Activated CD4-positive, alpha-beta T cell treated with anti-CD3 and anti-CD28 coated beads for 4 hours (primary cell): ENCODE data around the gene IDH3B.

Source experiments
- DNase-seq, 2 donors: peaks; one replicate each; pipeline ENCODE4 v3.0.0-alpha.2; 2020

The IDH3B gene

DNA sequence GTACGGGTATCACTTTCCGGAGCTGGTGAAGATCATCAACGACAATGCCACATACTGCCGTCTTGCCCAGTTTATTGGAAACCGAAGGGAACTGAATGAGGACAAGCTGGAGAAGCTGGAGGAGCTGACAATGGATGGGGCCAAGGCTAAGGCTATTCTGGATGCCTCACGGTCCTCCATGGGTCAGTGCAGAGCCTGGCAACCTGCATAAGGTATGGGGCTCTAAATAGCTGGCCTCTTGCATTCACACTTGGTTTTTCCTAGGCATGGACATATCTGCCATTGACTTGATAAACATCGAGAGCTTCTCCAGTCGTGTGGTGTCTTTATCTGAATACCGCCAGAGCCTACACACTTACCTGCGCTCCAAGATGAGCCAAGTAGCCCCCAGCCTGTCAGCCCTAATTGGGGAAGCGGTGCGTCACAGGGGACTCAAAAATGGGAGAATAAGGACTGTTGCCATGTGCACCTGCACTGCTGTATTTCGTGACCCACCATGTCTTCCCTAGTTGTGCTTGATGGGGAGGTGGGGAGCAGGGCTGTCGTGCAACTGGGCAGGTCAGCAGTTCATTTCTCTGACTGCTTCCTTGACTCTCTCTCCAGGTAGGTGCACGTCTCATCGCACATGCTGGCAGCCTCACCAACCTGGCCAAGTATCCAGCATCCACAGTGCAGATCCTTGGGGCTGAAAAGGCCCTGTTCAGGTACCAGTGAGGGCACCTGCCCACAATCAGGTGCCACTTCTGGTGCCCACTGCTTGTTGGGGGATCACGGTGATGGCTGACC lies 8.5 kb downstream of the IDH3B start:
- no peak for DNase-seq

DNA sequence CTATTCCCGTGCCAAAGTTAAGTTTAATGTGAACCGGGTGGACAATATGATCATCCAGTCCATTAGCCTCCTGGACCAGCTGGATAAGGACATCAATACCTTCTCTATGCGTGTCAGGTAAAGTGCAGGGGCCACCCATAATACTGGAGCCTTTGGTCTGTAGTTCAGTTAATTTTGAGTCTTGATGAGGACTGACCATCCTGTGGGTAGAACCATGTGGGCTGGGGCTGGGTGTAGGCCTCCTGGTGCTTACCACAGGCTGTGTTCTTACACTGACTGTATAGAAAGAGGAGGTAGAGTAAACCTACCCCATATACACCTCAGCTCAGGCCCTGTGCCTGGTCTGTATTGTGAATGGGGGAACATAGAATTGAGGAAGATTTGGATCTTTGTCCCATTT lies 9.2 kb downstream of the IDH3B start:
- no peak for DNase-seq

GRCh38 chr20:2654384-2654822 lies 9.6 kb downstream of the IDH3B start:
- DNase-seq = no peak

DNA sequence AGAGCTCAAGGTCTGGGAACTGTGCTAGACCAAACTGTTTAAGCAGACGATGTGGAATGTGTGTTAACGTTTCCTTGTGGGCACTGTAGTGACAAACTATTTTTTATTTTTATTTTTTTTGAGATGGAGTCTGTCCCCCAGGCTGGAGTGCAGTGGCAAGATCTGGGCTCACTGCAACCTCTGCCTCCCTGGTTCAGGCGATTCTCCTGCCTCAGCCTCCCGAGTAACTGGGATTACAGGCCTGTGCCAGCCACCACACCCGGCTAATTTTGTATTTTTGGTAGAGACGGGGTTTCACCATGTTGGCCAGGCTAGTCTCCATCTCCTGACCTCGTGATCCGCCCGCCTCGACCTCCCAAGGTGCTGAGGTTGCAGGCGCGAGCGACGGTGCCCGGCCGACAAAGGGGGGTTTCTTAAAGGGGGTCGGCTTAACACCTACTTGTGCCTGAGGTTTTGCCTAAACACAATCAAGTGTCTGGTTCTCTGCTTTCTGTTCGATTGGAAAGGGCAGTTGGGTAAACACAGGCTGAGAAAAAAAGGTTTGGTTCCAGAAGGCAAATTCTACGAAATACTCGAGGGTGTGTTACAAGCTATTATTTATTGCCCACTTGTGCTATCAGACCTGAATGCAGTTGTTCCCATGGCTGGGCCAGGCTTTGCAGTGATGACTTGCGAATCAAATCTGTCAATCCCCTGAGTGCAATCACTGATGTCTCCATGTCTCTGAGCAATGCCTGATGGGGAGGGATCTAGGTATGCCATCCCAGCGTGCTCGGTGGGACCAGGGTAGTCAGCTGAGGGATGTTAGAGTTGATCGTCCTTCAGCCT lies 10.2 kb downstream of the IDH3B start:
- DNase-seq = no peak

GRCh38 chr20:2652724-2653555 lies 11.1 kb downstream of the IDH3B start:
- peak in 1 of 2 donors; percentile 46 for DNase-seq

GRCh38 chr20:2651772-2652723 lies 12.0 kb downstream of the IDH3B start, which contains the start of gene NOP56:
Gene NOP56, plus strand, starts transcription at chr20:2652632. Its CDS starts 29 bp downstream, at chr20:2652661.
- peak; percentile 95 for DNase-seq

DNA sequence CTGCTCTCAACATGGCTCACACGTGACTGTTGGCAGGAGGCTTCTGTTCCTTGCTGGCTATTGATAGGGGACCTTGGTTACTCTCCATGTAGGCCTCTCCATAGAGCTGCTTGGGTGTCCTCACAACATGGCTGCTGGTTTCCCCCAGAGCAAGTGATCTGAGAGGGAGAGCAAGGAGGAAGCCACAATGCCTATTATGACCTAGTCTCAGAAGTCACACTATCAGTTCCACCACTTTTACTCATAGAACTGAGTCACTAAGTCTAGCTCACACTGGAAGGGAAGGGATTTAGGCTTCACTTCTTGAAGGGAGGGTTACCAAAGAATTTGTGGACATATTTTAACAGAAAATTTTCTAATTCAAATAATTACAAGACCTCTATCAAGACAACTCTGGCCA lies 20.3 kb downstream of the IDH3B start:
- no peak for DNase-seq

GRCh38 chr20:2640899-2641298 lies 23.1 kb downstream of the IDH3B start:
- DNase-seq = no peak

DNA sequence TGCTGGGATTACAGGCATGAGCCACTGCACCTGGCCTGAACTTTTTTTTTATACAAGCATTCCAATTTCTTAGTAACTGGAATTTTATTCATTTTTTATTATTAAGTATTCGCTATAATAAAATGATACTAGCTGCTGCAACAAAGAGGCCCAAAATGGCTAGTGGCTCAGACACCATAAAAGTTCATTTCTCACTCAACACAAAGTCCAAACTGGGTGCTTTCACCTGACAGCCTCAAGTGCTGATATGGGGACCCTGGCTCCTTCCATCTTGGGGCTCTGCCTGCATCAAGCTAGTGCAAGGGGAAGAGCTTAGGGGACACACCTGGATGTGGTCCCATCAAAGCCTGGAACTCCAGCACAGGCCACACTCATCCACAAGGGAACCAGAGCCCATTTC lies 23.8 kb downstream of the IDH3B start:
- DNase-seq = no peak

- DNase-seq = no peak
These were observed 26.8 kb downstream of the IDH3B start for GRCh38 chr20:2637246-2637645.

DNA sequence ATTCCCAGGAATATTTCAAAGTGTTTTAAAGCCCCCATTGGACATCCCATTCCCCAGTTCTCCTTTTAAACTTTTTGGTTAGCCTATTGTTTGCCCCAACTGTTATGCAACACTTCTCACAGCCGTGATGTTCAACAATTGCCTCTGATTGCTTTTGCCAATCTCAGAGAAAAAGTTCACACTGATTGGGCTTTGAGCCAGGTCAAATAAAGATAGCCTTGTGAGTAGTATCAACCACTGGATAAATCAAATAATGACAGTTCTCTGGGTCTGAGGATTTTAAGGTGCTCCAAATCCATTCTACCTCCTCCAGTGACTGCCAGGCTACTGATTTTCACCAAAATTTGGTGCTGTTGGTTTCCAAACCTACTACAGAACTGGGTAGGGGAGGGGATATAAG lies 30.6 kb downstream of the IDH3B start:
- DNase-seq = no peak

GRCh38 chr20:2631228-2631627 lies 32.8 kb downstream of the IDH3B start:
- DNase-seq = no peak

- no peak for DNase-seq
These were observed 37.0 kb downstream of the IDH3B start for GRCh38 chr20:2626853-2627541.

DNA sequence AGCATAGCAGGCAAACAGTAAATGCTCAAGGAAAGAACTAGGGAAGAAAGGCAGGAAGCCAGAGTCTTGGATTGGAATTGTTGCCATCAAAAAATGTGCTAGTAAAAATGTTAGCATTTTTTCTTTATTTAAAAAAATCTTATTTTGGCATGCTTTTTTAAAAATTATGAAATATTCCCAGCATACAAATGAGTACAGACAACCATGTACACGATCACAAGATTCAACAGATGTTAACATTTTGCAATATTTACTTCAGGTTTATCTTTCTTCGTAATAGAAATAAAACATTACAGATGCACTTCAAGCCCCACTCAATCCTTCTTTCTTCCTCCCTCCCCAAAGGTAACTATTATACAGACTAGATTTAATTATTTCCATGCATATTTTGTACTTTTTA lies 39.0 kb downstream of the IDH3B start:
- DNase-seq = no peak

DNA sequence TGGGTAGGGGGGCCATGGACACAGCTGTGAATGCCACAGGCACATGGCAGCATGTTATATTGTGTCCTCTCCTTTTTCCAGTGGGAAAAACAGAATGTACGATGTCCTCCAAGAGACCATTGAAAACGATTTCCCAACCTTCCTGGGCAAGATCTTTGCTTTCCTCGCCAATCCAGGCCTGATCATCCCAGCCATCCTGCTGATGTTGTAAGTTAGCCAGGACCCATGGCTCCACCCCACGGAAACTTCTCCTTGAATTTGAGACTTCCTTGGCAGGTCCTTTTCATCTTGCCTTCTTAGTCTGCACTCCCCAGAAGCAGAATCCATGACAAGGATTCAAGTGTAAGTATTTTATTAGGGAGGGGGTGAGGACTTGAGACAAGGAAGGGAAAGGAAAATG lies 39.8 kb downstream of the IDH3B start:
- no peak for DNase-seq

DNA sequence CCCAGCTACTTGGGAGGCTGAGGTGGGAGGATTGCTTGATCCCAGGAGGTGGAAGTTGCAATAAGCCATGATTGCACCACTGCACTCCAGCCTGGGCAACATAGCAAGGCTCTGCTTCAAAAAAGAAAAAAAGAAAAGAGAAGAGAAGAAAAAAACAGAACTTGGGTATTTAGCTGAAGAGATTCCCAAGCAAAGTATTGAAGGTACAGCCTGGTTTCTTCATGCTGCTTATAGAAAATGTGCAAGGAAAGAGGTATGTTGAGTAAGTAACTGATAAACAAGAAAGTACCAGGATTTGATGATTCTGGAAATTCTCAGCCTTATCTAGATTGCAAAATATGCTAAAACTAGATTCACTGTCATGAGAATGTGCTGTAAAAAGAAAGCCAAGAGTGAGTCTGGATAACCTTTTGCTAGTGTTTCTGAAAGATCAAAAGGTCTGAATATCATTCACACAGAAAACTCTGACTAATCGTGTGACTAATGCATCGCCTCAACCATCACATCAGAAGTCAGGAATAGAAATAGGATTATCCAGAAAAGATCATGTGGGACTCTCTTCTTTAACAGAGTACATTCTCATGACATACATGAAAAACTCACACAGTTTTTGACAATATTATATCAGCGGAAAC lies 43.9 kb downstream of the IDH3B start:
- DNase-seq = no peak

DNA sequence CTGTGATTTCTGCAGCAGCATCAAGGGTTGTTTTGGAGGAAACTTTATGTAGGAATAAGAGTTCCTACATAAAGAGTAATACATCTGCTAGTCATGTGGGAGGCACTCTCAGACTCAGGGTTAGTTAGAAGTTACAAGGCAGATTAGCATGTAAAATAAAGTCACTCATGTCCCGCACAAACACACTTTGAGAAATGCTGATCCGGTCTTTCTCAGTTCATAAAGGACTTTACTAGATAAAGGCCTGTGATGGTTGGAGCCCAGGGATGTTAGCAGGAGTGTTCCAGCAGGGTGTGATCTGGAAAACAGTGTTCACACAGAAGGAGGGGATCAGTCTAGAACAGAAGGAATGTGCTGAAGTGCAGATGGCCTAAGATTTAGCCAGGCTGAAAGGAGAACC lies 44.7 kb downstream of the IDH3B start:
- no peak for DNase-seq

DNA sequence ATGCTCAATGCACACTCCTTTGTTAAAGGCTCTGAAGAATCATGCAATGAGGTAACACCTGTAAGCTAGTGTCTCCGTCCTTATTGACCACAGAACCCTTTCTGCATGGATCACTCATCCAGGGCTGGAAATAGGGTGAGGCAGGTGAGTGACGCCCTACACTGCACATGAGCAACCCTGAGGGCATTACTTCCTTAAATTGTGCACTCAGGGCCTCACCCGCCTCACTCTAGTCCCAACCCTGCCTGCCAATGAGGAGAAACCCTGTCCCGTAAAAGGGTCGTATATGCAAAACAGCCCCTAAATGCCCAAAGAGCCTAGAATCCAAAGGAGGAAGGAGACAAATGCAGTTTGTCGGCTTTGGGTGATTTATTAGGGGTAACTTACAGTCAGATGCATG lies 45.2 kb downstream of the IDH3B start:
- no peak for DNase-seq

GRCh38 chr20:2617099-2617714 lies 46.8 kb downstream of the IDH3B start:
- no peak for DNase-seq

DNA sequence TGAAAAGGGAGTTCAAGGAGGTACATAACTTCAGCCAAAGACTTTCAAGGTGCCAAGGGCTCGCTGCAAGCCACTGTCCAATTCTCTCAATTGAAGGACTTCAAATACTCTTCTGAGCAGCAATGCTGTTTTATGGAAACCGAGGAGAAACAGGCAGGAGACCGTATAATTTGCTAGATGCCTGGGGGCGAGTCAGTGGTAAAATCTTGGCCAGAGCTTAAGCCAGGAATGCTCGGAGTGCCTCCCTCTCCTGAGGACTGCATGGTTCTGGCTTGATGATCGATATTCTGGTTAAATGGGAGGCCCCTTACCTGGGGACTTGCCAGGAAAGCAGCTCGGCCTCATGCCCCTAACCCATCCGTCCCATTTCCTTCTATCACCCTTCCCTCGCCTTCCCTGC lies 47.4 kb downstream of the IDH3B start:
- no peak for DNase-seq
